GM19099 (cell line): ENCODE results near the gene DOP1A.

Experiments used
- POLR2A ChIP-seq: IDR thresholded peaks from 3 replicates; pipeline ENCODE4 v1.6.1; 2011; ENCODE audit warnings: low read depth; ENCODE audit not compliant: insufficient read length; ENCODE audit errors: extremely low read depth

DOP1A gene

DNA sequence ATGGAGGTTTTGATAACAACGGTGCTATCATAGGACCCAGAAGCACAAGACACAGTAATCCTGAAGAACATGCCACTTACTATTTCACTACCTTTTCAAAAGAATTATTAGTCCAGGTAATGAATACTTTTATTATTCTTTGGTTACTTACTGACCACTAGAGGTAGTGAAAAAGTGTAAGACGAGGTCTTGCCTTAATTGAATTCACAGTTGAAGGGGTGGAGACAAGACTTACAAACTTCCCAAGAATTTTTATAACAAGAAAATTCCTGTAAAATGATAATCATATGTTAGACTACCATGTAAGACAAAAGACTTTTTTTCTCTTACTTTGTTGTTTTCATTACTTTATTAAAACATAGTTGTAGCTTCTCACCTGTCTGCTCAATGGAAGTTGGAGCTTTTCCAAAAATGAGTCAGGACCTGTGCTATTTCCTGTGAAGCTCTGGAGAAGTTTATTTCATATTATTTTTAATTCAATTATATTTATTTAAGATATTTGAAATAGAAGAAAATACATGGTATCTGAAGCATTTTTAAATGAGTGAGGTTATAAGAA lies 52.4 kb downstream of the DOP1A start:
- no peak for TF ChIP-seq POLR2A

GRCh38 chr6:83124553-83124952 lies 57.1 kb downstream of the DOP1A start:
- TF ChIP-seq POLR2A = no peak

DNA sequence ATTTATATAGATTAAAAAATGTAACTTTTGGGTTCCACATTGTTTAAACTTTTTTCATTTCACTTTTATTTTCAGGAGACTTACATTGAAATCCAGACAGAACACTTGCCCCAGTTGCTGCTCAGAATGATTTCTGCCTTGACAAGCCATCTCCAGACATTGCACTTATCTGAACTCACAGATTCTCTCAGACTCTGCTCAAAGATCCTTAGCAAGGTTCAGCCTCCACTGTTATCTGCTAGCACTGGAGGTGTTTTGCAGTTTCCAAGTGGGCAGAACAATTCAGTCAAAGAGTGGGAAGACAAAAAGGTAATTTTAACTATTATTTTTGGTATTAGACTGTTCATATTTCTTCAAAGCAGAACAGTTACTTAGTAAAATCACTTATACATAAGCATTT lies 58.0 kb downstream of the DOP1A start:
- TF ChIP-seq POLR2A = no peak

DNA sequence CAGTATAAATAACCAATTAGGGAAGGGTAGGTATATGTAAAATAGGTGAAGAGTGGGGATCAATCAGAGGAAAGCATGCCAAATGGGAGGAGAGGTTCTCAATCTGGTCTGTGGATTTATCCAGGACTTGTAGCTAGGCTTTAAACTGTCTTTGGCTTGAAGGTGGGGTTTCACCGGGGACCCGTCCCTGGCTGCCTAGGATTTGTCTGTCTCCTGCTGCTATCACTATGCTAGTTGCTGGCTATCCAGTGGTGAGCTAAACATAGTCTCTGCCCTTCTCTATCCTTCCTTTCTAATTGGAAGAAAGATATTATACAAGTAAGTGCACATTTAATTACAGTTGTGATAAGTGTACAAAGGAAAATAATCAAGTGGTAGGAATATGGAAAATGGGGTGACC lies 58.8 kb downstream of the DOP1A start:
- TF ChIP-seq POLR2A = no peak

DNA sequence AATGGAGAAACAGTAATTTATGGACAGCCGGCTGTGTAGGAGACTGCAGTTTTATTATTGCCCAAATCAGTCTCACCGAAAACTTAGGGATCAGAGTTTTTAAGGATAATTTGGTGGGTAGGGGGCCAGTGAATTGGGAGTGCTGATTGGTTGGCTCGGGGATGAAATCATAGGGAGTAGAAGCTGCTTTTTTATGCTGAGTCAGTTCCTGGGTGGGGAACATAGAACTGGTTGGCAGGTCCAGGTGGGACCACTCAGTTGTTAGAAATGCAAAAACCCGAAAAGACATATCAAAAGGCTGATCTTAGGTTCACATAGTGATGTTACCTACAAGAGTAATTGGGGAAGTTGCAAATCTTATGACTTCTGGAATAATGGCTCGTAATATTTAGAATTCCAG lies 59.3 kb downstream of the DOP1A start:
- no peak for TF ChIP-seq POLR2A

- no peak for TF ChIP-seq POLR2A
Observed at GRCh38 chr6:83127258-83127657, 59.8 kb downstream of the DOP1A start.

- no peak for TF ChIP-seq POLR2A
Observed at GRCh38 chr6:83127976-83128375, 60.5 kb downstream of the DOP1A start.

DNA sequence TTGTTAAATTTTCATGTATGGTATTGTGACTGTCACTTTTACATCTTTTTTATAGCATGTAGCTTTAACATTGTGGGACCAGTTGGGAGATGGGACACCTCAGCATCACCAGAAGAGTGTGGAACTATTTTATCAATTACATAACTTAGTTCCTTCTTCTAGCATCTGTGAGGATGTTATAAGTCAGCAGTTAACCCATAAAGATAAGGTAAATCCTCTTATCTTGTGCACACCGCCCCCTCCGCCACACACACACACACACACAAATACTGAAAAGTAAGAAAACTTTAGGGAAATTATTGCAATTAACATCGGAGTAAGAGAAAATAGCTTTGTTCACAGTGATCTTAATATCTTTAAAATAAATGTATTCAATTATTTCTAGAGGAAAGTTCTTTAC lies 64.7 kb downstream of the DOP1A start:
- no peak for TF ChIP-seq POLR2A

- TF ChIP-seq POLR2A = no peak
Observed at GRCh38 chr6:83138118-83138722, 70.7 kb downstream of the DOP1A start.

DNA sequence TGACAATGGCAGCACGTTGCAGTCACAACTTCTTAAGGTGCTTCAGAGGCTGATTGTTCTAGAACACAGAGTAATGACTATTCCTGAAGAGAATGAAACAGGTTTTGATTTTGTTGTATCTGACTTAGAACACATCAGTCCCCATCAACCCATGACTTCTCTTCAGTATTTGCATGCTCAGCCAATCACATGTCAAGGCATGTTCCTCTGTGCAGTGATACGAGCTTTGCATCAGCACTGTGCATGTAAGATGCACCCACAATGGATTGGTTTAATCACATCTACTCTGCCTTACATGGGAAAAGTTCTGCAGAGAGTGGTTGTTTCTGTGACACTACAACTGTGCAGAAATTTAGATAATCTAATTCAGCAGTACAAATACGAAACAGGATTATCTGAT lies 71.3 kb downstream of the DOP1A start:
- TF ChIP-seq POLR2A = no peak

- TF ChIP-seq POLR2A = no peak
Observed at GRCh38 chr6:83151114-83151513, 83.6 kb downstream of the DOP1A start.

DNA sequence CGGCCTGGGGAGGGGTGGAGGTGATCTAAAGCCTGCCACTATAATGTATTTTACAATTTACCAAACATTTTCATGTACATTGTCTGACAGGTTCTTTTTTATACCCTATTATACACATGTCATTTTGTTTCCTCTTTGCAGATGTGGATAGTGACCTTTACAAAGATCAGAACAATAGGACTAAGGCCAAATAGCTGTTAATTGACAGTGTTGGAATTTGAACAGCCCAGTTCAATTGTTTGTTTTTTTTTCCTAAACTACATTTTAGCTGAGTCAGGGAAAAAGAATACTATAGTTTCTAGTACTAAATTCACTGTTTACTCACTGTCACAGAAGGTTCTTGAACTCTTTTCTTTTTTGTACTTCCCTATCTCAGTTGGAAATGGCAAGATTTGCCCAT lies 85.4 kb downstream of the DOP1A start:
- no peak for TF ChIP-seq POLR2A

DNA sequence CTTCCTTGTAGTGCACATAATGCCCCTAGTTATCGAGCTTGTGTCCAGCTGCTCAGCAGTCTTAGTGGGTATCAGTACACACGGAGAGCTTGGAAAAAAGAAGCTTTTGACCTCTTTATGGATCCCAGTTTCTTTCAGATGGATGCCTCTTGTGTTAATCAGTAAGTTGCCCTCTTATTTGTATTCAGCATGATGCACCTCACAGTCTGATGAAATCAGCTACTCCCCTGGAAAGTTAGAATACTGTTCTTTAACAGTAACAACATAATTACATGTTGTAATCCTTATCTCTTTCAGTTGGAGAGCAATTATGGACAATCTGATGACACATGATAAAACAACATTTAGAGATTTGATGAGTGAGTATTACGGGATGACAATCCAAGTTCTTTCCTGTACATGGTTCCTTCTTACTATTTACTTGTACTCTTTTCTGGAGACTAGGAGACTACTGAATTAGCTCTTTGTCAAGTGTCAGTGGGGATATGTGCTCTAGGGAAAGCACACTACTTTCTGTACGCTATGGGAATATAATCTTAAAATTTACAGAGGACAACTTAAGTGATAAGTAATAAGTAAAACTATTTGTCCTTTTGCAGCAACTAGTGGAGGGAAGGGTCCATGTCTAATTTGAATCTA lies 86.5 kb downstream of the DOP1A start:
- TF ChIP-seq POLR2A = no peak

DNA sequence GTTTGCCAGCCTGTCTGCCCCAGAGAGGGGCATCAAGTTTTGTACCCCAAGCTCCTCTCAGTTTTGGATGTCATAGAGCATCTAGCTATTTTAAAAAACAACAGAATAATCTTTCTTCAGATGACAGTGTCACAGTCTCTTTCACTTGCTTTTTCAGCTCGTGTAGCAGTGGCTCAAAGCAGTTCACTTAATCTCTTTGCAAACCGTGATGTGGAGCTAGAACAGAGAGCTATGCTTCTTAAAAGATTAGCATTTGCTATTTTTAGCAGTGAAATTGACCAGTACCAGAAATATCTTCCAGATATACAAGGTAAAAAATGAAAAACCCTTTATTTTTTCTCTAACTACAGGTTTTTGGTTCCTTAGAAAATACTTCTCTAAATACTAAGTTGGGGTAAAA lies 88.3 kb downstream of the DOP1A start:
- no peak for TF ChIP-seq POLR2A

- TF ChIP-seq POLR2A = no peak
Observed at GRCh38 chr6:83160167-83160566, 92.7 kb downstream of the DOP1A start.

DNA sequence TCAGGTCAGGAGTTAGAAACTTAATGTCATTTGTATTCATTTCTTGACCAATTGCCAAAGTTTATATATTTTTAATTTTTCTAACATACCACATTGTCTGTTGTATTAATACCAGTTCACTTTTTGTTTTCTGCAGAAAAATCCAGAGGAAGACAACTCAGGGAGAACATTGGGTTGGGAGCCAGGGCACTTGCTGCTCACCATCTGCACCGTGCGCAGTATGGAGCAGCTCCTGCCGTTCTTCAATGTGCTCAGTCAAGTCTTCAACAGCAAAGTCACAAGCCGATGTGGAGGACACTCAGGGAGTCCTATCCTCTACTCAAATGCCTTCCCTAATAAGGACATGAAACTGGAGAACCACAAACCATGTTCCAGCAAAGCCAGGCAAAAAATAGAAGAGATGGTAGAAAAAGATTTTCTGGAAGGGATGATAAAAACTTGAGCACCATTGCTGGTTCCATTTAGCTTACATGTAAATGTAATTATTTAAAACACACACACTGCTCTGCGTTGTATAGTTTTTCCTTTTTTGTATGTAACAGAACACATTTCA lies 100.3 kb downstream of the DOP1A start:
- no peak for TF ChIP-seq POLR2A
